ENCODE measurements around the gene PMVK.
"Not testable (repeated sequence)": the region's sequence is repeated elsewhere in the genome, so short reads cannot be mapped to it uniquely, and the experiment has no call there.

Gene PMVK

DNA sequence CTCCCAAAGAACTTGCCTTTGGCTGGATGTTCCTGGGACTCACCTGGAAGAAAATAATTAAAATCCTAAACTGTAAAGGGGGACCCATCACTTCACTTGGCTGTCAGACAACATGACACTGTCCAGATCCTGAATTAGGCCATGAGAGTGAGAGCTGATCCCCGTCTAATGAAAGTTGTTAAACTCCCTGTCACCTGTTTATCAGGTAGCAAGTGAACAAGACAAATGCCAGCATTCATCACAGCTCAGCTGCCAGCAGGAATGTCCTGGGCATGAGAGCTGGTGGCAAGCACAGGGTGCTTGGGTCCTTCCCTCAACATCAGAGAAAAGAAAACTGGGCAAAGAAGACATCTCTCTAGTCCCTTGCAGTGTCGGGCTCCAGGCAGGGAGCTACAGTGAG lies 23.8 kb downstream of the PMVK start:
- no peak for DNase-seq

DNA sequence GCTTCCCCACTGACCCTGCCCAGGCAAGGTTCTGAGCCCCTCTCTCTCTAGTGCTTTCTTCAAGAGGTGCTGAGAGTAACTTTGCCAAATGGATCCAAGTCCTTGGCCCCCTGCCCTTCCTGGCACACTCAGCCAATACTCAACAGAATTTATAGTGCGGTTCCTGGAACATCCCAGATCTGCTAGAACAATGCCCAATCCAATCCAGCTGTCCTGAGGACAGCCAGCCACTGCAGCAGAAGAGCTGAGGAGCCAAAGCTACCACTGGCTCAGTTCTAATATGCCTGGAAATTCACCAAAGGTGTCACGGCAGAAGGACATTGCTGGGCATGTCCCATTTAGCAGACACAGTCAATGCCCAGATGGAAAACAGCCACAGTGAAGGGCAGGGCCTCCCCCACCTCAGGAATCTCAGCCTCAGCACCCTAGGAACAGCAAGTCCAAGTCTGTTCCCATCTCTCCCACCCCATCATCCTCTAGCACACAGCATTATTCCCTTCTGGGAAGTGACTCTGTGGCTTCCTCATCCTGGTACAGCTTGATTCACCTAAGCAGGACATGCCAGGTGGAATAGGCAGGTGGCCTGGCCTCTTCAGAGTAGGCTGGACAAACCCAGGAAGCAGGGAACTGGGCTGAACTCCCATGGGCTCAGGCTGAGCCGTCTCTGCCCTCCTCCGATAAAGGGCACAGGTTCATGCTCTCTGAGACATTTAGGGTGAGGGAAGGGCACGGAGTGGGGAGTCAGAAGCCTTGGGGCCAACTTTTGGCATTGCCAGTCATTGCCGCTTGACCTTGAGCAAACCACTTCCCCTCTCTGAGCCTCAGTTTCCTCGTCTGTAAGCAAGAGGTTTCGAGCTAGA lies 24.6 kb downstream of the PMVK start:
- no peak for DNase-seq

DNA sequence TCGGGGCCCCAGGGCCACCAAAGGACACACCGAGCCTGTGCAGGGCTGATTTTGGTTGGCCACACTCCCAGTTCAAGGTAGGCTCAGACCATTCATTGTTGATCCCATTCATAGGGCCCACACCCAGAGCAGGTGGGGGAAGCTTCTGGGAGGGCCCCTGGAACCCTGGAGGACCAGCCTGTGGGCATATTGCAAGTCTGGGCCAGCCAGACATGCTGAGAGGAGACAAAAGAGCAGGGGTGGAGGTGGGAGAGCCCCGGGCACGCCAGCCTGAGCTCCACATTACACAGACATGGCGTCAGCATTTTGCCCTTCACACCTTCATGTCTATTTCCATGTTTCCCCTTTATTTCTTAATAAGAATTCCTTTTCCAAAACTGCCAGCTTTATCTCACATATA lies 25.7 kb downstream of the PMVK start:
- no peak for DNase-seq

DNA sequence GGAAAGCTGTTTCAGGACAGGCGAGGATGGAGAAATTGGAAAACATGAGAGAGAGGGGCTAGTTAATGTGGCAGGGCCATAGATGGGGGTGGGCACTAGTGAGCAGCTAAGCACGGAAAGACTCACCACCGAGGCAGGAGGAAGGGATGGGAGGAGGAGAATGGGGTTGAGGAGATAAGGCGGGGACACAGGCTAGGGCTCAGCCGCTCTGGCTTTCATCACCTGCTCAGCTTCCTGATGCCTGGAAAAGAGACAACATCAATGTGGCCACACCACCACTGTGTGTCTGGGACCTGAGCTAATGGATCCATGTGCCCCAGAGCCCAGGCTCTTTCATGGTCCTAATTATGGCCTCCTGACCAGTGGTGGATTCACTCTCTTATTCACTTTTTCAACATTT lies 27.6 kb downstream of the PMVK start:
- no peak for DNase-seq

DNA sequence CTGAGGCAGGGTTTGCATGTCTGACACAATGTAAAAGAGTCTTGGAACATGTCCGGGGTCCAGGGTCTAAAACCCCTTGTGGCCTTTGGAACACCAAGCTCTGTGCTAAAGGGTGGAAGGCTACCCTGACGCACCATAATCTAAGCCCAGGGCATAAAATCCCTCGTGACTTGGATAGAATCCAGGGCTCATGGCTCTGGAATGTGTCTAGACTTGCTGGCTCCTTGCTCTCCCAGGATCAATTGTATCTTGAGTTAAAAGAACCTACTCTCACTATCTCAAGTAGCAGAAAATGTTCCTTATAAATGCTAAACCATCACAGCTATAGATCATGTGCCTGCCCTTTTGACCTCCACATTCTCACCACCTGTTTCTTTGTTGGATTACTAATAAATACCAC lies 28.4 kb downstream of the PMVK start:
- not testable (repeated sequence) for DNase-seq

DNA sequence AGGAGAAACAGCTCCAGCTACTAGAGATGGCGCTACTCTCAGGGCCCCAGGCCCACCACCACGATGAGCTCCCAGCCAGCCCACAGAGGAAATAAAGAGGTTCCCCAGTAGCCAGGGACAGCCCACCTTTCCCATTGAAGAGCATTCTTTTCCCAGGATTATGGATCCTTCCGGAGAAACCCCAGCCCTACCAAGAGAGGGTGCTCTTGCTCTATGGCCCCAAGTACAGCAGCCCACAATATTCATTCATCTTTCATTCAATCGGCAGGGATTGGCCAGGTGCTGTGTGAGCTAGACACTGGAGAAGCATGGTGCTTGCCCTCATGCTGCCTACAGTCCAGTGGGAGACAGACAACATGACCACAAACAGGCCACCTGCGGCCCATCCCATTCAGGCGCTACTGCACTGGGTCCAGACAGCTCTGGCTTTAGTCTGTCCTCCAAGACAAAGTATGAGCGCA lies 29.9 kb downstream of the PMVK start:
- DNase-seq: no peak

DNA sequence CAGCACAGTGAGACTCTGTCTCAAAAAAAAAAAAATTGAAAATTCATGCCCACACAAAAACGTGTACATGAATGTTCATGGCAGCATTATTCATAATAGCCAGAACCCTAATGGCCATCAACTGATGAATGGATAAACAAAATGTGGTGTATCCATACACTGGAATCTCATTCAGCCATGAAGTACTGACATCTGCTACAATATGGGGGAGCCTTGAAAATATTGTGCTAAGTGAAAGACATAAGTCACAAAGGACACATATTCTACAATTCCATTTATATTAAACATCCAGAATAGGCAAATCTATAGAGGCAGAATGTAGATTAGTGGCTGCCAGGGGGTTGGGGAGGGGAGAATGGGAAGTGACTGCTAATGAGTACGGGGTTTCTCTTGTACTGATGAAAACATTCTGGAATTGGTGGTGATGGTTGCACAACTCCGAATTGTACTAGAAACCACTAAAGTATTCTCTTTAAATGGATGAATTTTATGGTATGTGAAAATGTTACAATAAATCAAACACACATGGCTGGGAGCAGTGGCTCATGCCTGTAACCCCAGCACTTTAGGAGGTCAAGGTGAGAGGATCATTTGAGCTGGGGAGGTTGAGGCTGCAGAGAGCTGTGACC lies 33.5 kb downstream of the PMVK start:
- DNase-seq: no peak

DNA sequence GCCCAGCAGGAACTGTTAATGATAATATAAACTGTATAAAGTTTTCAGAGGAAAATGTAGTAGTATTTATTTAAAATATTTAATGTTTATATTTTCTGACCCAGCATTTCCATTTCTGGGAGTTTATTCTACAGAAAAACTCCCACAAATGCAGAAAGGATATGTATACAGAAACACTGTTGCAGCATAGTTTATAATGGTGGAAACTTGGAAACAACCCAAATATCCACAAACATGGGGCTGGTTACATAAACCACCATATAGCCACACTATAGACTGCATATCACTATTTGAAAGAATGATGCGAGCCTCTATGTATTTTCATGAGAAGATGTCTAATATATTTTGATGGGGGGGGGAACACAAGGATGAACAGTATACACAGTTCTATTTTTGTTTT lies 34.9 kb downstream of the PMVK start:
- no peak for DNase-seq

DNA sequence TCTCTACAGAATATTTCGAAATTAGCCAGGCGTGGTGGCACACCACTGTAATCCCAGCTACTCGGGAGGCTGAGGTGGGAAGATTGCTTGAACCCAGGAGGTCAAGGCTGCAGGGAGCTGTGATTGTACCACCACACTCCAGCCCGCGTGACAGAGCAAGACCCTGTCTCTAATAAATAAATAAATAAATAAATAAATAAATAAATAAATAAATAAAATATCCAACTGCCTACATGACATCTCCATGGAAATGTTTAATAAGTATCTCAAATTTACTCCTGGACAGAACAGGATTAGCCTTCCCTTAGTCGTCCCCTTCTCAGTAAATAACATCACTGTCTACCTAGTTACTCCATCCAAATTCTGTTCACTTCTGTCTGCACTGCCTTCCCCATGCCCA lies 37.5 kb downstream of the PMVK start:
- no peak for DNase-seq

DNA sequence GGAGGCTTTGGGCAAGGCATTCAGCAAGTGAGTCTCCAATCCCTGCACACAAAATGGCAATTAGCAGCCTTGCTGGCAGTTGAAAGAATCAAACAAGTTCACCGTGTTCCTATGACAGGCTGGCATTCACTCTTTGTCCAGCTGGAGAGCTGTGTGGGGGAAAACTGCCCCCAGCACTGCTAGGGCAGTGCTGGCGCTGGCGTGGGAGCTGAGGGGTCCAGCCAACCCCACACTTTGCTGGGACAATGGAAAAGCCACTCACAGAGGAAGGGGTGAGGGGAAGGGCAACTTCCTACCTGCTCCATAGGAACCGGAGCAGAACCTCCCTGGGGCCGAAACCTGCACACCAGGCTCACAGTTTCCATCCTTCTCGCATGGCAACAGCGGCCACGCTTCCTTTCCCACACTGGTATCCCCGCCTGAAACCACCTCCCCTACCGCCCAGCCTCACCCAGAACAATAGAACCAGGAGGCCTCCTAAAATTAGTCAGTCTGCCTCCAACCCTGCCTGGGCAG lies 39.7 kb downstream of the PMVK start:
- DNase-seq: no peak

DNA sequence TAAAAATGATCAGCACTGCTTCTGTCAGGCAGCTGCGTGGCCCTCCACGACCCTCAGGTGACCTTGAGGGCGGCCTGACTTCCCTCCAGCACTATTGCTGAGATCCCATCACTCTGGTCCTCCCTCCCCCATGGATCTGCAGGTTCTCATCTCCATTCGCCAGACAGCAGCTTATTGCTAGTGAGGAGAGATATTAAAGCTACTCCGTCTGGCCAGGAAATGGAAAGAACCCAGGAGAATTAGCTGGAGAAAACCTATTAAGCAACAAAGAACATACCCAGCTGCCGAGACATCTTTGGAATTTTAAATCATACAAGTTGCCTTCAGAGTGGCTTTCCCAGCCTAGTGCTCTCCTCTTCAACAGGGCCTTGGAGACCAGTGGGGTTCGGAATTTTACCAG lies 40.7 kb downstream of the PMVK start:
- no peak for DNase-seq

DNA sequence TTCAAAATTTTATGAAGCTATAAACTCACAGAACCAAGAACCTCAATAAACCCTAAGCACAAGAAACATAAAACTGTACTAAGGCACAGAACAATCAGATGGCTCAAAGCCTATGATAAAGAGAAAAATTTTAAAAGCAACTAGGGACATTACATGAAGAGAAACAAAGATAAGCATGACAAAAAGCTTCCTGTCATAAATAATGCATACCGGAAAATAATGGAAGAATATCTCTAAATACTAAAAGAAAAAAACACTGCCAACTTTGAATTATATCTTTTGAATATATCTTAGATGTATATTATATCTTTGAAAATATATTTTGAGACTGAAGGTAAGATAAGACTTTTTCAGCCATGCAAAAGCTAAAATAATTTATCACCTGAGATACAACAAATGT lies 45.1 kb downstream of the PMVK start:
- DNase-seq: no peak

DNA sequence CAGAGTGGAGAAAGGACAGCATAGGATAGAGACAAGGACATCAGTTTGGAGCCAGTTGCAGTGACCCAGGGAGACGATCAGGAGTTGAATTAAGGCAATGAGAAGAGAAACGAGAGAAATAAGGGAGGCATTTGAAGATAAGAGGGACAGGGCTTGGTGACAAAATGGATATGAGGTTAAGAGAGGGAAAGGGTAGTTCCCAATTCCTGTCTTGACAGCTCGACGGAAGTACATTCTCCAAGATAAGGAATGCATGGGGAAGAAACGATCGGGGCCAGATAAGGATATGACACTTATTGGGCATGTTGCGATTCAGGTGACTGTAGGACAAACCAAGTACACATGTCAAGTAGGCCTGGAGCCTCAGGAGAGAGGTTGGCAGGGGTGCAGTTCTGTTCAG lies 47.8 kb downstream of the PMVK start:
- DNase-seq: no peak

DNA sequence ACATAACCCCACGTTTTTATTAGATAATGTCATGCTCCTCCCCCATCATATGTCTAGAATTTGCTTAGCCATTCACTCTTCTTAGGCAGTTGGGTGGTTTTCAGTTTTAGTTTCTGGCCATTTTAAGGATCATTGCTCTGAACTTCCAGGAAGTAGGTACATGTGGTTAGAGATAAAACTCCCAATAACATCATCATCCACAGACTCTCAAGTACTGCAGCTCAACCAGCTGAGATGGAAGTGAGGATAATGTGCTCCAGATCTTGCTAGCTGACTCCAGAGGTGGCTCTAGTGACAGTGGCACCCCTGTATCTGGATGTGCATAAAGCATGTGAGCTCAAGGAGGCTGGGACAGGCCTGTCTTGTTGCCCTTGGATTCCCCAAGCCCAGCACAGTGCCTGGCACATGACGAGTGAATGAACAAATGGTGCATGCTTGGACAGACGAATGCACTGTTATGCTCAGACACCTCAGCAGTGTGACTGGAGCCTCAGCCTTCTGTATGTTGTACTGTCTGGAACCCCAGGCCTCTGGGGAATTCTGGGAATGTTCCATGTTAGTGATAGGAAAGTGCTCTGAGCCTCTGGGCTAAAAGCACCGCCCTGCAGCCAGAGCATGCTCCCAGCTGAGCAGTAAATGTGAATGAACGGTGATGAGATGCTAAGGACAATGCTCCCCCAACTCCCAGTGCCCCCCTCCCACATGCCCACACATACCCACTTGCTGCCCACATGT lies 50.1 kb downstream of the PMVK start:
- no peak for DNase-seq

DNA sequence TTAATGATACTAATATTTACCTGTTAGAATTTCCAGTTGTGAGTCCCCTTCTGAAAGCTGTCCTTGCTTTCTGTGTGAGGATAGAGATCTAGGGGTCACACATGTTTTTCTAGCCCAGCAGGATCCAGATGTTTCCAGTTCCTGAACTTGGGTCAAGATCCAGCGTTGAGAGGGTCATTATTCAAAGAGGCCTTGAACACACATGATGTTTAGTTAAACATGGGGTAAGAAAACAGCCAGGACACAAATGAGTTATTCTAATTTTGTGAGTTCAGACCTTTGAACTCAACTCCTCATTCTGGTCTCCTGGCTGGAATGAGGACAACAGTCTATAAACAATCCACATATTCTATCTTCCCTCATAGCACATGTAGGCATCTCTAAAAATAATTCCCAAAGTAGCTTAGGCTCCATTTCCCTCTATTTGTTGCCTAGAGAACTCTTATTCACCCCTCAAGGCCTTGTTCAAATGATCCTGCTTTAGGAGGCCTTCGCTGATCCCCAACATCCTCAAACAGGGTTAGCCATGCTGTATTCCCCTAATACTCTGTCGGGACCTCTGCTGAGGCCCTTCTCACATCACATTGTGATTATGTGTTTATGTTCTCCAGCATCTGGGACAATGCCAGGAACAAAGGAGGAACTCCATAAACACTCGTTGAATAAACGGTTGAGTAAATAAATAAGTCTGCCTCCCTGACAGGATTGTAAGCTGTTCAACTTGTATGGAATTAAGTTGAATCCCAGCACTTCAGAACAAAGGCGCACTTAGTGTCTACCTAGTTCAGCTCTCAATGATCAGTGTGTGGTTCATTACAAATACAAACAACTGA lies 51.4 kb downstream of the PMVK start:
- no peak for DNase-seq

DNA sequence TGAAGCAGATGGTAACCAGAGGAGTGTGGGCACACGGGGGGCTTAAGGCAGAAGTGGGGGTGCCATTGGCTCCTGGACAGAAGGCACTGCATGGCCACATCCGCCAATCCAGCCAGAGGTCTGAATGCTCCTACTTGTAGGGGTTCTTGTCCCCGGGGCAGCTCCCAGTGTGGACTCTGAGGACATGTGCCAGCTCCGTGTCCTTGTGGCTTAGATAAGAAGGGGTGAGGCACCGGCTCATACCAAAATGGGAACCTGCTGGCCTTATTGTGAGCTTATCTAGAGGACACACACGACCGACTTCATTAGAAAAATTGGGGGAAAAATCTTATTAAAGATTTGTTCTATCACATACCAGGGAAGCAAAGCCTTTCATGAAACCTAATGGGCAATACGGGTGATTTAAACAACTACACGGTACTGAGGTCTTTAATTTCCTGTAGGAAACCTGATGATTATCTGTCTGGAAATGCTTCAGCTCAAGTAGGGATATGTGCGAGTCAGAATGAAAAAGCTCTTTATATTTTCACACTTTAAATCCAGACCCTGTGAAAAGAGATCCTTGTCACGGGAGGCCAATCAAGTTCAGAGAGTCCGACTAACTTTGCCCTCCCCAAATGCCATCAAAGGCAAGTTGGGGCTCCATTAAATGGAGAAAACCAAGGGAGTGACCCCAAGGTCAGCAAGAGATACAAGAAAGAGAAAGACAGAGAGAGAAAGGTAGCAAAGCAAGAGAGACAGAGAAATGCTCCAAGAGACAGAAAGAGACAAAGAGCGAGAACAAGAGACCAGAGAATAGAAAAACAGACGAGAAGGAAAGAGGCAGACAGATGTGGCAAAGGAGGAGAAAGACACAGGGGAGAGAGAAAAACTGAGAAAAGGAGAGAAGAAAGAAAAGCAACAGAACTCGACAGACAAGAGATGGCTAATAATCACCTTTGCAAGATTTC lies 52.3 kb downstream of the PMVK start:
- DNase-seq: no peak

DNA sequence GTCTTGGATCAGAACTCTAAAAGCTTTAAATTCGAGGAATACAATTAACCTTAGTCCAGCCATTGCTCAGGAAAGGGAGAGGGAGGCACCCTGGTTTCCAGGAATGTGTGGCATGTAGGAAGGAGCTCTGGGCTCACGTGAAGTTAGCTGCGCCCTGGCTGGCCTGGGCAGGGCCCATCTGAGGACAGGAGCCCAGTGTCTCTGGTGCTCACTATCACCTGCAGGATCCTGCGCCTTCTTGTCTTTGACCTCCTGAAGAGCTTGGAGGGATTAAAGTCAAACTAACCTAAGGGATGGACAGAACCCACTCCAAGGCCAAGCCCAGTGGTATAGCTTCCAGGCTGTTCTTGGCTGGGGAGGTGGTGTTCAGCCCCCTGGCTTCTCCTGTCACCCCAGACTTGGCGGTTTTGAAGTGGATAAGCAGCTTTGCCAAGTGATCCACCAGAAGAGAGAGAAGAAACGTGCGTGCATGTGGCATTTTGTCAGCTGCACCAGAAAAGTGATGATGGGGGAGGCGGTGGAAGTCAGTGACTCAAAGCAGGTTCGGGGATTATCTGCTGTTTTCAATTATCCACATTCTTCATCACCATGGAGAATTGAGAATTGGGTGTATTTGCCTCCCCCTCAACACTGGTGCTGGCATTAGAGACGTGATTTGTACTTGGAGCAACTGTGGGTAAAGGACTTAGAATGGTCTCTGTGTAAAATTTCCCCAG lies 54.5 kb downstream of the PMVK start:
- DNase-seq: no peak

DNA sequence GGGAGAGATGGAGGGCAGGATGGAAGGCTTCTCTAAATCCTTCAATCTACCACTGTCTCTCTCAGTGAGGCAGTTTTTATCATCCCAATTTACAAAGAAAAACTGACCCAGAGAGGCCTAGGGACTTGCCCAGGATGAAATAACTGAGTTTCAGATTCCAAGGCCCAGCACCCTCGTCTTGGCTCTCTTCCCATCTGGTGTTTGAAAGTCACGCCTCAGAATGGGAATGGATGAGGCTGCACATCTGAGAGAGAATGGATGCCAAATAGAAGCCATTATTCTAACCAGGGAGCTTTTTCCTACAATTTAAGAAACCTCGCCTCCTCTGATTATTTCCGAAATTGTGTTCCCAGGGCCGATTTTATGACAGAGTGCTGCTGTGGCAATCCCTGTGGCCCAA lies 55.8 kb downstream of the PMVK start:
- no peak for DNase-seq

DNA sequence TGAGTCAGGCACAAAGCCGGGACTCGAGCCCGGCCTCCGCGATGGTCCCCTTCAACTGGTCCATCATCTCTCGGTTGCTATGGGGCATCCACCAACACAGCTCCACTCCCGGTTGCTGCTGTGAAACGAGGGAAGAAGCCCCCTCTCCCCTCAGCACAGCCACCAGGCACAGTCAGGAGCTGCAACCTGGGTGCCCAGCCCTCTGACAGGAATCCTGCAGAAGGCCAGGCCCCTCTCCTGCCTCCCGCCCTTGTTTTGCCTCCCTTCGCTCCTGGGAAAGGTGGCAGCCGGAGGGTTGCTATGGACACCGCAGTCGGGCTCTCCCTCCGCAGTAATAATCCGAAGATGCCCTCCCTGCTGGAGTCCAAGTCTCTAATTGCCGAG lies 57.5 kb downstream of the PMVK start:
- no peak for DNase-seq

DNA sequence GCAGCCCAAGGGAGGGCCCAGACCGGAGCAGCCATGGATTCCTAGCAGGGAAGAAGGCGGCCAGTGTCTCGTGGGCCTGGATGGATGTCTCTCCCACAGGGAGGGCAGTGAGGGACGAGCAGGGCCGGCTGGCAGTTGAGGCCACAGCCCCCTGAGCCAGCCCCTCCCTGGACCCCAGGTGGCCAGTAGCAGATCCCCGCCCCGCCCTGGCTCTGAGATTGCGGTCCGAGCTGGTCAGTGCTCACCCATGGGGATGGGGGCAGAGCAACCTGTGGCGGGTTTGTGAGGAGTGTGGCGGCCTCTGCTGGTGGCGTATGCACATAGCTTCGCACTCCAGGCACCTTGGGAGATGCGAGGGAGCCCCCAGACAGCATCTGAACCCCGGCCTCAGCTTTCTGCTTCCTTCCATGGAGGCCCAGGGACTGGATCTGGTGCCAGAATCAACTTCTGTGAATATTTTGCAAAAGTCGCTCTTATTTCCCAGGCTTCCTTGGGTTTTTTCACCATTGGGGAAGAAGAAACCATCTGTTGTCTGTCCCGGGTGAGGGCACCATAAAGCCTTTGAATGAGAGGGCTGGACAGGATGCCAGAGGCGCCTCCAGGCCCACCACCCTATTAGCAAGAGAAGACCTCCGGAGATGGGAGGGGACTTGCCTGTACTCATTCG lies 58.0 kb downstream of the PMVK start:
- peak; percentile 80 for DNase-seq
